Testis (tissue), 2 donors: ENCODE results near the gene SSMEM1.

Experiments used
- POLR2A ChIP-seq: fragments of 450-650 bp; IDR thresholded peaks from one replicate; pipeline ENCODE4 v1.6.1; 2017; ENCODE audit warnings: antibody characterized with exemption, mild to moderate bottlenecking, moderate library complexity
- TF ChIP-seq, protein P1 (sequence below), 3 experiments: fragments of 450-650 bp in 2 of 3; fragments of 200-600 bp in 1 of 3; sonication (generic) in 1 of 3; IDR thresholded peaks; one replicate each; pipeline ENCODE4 v1.5.1; 2016 to 2019; ENCODE audit warnings: antibody characterized with exemption in 3 of 3, mild to moderate bottlenecking in 2 of 3, moderate library complexity in 1 of 3

DNA sequence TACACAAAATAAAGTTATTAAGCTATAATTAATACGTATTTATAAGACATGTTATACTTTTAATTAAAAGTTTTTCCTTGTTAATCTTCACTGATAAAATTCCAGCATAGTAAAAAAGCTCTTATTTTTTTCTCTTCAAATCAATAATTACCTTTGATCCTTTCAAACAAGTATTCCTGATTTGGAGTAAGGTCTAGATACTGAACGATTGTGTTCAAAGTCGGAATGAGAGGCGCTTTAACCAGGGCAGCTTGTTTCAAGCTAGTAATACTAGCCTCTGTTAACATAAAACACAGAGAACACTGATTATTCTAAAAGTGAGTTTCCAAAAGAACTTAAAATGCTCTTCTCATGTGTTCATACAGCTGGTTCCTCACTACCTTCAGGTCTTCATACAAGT is 29.4 kb upstream of the SSMEM1 start:
- TF ChIP-seq POLR2A = no peak
- TF ChIP-seq, protein P1, sequence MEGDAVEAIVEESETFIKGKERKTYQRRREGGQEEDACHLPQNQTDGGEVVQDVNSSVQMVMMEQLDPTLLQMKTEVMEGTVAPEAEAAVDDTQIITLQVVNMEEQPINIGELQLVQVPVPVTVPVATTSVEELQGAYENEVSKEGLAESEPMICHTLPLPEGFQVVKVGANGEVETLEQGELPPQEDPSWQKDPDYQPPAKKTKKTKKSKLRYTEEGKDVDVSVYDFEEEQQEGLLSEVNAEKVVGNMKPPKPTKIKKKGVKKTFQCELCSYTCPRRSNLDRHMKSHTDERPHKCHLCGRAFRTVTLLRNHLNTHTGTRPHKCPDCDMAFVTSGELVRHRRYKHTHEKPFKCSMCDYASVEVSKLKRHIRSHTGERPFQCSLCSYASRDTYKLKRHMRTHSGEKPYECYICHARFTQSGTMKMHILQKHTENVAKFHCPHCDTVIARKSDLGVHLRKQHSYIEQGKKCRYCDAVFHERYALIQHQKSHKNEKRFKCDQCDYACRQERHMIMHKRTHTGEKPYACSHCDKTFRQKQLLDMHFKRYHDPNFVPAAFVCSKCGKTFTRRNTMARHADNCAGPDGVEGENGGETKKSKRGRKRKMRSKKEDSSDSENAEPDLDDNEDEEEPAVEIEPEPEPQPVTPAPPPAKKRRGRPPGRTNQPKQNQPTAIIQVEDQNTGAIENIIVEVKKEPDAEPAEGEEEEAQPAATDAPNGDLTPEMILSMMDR (IDR thresholded peaks at IDR 0.05) = no peak
